ENCODE results near the gene PDCL3. TPM values are rescaled to one million over a fixed set of nuclear protein-coding genes. Genes with fewer than 3 reads are reported as not detected.

Gene PDCL3
- total RNA-seq, 1 donor from 2014 or later = 21.6 TPM

DNA sequence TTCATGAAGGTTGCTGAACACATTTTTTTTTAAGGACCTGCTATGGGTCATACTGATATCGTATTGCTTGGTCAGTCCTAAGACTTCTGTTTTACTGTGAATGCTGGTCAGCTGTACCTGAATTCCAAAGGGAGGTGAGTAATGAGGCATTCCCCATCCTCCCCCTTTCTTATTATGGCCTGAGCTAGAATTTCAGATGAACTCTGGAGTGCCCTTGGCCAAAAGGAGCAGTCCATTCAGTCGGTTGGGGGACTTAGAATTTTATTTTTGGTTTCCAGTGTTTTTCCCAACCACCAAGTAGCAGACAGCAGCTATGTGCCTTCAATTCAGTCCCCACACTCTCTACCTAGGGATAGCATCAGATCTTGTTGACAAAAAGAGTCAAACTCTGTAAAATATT is 26.9 kb upstream of the PDCL3 start:
- Histone ChIP-seq H3K4me3 (no peak overlapping the region), H3K4me1 (no peaks in the 10 kb centered on the region), H3K36me3 (no peaks in the 10 kb centered on the region), H3K9me3 (no peaks in the 10 kb centered on the region), H3K27me3 (no peaks in the 10 kb centered on the region), H3K27ac (no peak overlapping the region)
- intact Hi-C loops (cut with DNase I) = no loop called here
- DNase-seq = no peak
- TF ChIP-seq, protein P1, sequence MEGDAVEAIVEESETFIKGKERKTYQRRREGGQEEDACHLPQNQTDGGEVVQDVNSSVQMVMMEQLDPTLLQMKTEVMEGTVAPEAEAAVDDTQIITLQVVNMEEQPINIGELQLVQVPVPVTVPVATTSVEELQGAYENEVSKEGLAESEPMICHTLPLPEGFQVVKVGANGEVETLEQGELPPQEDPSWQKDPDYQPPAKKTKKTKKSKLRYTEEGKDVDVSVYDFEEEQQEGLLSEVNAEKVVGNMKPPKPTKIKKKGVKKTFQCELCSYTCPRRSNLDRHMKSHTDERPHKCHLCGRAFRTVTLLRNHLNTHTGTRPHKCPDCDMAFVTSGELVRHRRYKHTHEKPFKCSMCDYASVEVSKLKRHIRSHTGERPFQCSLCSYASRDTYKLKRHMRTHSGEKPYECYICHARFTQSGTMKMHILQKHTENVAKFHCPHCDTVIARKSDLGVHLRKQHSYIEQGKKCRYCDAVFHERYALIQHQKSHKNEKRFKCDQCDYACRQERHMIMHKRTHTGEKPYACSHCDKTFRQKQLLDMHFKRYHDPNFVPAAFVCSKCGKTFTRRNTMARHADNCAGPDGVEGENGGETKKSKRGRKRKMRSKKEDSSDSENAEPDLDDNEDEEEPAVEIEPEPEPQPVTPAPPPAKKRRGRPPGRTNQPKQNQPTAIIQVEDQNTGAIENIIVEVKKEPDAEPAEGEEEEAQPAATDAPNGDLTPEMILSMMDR (IDR thresholded peaks at IDR 0.05) = no peak
- ATAC-seq = no peak

DNA sequence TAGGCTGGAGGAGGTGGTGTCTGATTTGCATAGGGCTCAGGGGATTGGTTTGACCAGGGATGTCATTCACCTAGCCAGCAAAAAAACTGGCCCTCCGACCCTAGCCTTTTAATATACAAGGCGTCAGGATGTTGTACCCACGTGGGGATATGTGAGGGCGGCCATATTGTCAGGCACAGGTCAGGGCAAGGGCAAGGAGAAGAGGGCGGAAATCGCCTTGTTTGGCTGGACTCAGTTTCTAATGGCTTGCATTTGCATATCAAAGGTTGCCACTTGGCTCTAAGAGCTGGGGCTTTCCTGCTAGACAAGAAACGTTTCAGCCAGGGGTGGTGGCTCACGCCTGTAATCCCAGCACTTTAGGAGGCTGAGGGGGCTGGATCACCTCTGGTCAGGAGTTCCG is 24.9 kb upstream of the PDCL3 start:
- Histone ChIP-seq H3K9me3 (no peaks in the 10 kb centered on the region), H3K27ac (no peak overlapping the region), H3K27me3 (no peaks in the 10 kb centered on the region), H3K4me3 (no peak overlapping the region), H3K4me1 (no peaks in the 10 kb centered on the region), H3K36me3 (no peaks in the 10 kb centered on the region)
- ATAC-seq (no peak), DNase-seq (no peak)
- intact Hi-C loops (cut with DNase I) = no loop called here
- TF ChIP-seq, protein P1 (IDR thresholded peaks at IDR 0.05) = no peak

DNA sequence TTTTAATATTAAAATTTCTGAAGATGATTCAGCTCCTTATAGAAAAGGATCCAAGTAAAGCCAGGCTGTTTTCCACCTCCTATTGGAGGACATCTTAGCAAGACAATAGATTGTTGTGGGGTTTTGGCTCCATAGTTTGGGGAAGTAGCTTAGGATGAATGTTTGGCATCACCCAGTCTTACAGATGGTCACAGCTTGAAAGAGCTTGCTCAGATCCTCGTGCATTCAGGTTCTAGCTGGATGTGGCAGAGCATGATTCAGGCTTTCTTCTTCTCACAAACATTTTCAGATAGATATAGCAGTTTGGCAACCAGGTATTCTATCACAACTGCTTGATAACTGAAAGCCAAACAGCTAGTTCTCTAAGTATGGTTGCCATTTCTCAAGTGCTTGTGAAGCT is 23.6 kb upstream of the PDCL3 start:
- no peak overlapping the region for H3K4me3 ChIP-seq
- no peaks in the 10 kb centered on the region for H3K36me3 ChIP-seq
- ATAC-seq (no peak), DNase-seq (no peak)
- no peaks in the 10 kb centered on the region for H3K27me3 ChIP-seq
- no peaks in the 10 kb centered on the region for H3K9me3 ChIP-seq
- TF ChIP-seq, protein P1 (IDR thresholded peaks at IDR 0.05) = no peak
- no peak overlapping the region for H3K27ac ChIP-seq
- intact Hi-C loops (cut with DNase I) = no loop called here
- H3K4me1 ChIP-seq = no peaks in the 10 kb centered on the region

DNA sequence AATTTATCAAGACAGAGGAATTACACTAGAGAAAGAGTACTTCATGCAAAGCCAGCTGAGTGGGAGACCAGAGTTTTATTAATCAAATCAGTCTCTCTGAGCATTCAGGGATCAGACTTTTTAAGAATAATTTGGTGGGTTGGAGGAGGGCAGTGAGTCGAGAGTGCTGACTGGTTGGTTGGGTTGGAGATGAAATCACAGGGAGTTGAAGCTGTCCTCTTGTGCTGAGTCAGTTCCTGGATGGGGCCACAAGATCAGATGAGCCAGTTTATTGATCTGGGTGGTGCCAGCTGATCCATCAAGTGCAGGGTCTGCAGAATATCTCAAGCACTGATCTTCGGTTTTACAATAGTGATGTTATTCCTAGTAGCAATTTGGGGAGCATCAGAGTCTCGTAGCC is 21.4 kb upstream of the PDCL3 start:
- ATAC-seq (no peak), DNase-seq (no peak)
- Histone ChIP-seq H3K4me1 (no peaks in the 10 kb centered on the region), H3K27me3 (no peaks in the 10 kb centered on the region), H3K36me3 (no peaks in the 10 kb centered on the region), H3K9me3 (no peaks in the 10 kb centered on the region), H3K27ac (no peak overlapping the region), H3K4me3 (no peak overlapping the region)
- intact Hi-C loops (cut with DNase I) = no loop called here
- TF ChIP-seq, protein P1 (IDR thresholded peaks at IDR 0.05) = no peak

DNA sequence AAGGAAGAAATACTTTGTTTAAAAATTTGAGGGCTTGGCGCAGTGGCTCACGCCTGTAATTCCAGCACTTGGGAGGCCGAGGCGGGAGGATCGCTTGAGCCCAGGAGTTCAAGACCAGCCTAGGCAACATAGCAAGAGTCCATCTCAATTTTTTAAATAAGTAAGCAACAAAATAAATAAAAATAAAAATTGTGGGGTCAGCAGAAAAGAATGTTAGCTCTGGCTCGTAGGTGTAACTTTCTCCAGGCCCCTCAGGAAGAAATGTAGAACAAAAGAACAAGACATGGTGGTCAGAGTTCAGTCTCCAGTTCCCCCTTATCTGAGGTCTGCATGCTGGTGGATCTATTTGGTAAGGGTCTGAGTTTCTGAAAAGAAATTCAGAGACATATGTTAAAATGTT is 20.4 kb upstream of the PDCL3 start:
- Histone ChIP-seq H3K4me3 (no peak overlapping the region), H3K36me3 (no peaks in the 10 kb centered on the region), H3K4me1 (no peaks in the 10 kb centered on the region), H3K27me3 (no peaks in the 10 kb centered on the region), H3K27ac (no peak overlapping the region), H3K9me3 (no peaks in the 10 kb centered on the region)
- ATAC-seq = no peak
- intact Hi-C loops (cut with DNase I) = no loop called here
- DNase-seq = no peak
- TF ChIP-seq, protein P1 (IDR thresholded peaks at IDR 0.05) = no peak

DNA sequence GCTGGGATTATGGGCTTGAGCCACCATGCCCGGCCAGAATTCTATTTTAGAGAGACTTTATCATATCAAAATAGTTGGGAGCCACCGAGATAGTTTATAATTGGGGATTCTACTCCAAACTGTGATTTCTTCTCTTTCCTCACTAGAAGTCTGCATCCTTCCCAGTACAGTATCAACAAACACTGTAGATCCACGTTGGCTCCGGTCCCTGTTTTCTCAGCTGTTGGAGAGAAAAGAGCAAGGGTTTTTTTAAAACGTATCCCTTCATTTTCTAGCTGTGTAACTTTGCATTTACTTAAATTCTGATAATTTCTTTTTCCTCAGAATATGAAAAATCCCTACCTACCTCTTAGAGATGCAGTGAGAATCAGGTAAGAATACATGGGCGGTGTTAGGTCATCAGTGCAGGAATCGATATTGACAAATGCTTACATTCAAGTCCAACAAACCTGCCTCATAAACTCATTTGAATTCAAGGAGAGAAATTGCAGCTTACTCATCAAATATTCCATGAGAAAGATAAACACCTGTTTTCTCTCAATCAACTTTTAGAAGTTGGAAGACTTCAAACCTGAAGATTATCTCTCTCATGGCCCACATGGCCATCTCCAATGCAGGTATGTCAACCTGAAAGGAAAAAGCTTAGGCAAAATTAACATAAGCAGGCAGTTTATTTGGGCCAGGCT is 17.7 kb upstream of the PDCL3 start:
- H3K4me3 ChIP-seq = no peak overlapping the region
- no peak overlapping the region for H3K27ac ChIP-seq
- no peaks in the 10 kb centered on the region for H3K36me3 ChIP-seq
- H3K9me3 ChIP-seq = no peaks in the 10 kb centered on the region
- ATAC-seq = no peak
- intact Hi-C loops (cut with DNase I) = no loop called here
- TF ChIP-seq, protein P1 (IDR thresholded peaks at IDR 0.05) = no peak
- no peaks in the 10 kb centered on the region for H3K27me3 ChIP-seq
- no peaks in the 10 kb centered on the region for H3K4me1 ChIP-seq
- no peak for DNase-seq

Data from upper lobe of right lung (tissue), 1 donor.